HUES48 (cell line): ENCODE measurements around the gene MYMK.

Experiments used
- H3K27ac ChIP-seq: one replicate; pipeline ENCODE4 v1.7.0; 2013; ENCODE audit warnings: low read depth, low read length, inconsistent platforms
- H3K27me3 ChIP-seq: 2 replicates; pipeline ENCODE4 v1.6.1; 2013; ENCODE audit warnings: mild to moderate bottlenecking, low read length; ENCODE audit not compliant: control insufficient read depth, insufficient read depth
- H3K36me3 ChIP-seq: 2 replicates; pipeline ENCODE4 v1.6.1; 2013; ENCODE audit warnings: low read length; ENCODE audit not compliant: control insufficient read depth, insufficient read depth
- H3K4me1 ChIP-seq: 2 replicates; pipeline ENCODE4 v1.6.1; 2013; ENCODE audit warnings: mild to moderate bottlenecking, low read length; ENCODE audit not compliant: control insufficient read depth, insufficient read depth
- H3K4me3 ChIP-seq: 2 replicates; pipeline ENCODE4 v1.5.1; 2013; ENCODE audit warnings: mild to moderate bottlenecking, low read depth, low read length
- H3K9ac ChIP-seq: 2 replicates; pipeline ENCODE4 v1.6.1; 2013; ENCODE audit warnings: mild to moderate bottlenecking, low read depth, low read length, moderate library complexity
- H3K9me3 ChIP-seq: 2 replicates; pipeline ENCODE4 v1.6.1; 2013; ENCODE audit warnings: low read length; ENCODE audit not compliant: control insufficient read depth, insufficient read depth

The MYMK gene

DNA sequence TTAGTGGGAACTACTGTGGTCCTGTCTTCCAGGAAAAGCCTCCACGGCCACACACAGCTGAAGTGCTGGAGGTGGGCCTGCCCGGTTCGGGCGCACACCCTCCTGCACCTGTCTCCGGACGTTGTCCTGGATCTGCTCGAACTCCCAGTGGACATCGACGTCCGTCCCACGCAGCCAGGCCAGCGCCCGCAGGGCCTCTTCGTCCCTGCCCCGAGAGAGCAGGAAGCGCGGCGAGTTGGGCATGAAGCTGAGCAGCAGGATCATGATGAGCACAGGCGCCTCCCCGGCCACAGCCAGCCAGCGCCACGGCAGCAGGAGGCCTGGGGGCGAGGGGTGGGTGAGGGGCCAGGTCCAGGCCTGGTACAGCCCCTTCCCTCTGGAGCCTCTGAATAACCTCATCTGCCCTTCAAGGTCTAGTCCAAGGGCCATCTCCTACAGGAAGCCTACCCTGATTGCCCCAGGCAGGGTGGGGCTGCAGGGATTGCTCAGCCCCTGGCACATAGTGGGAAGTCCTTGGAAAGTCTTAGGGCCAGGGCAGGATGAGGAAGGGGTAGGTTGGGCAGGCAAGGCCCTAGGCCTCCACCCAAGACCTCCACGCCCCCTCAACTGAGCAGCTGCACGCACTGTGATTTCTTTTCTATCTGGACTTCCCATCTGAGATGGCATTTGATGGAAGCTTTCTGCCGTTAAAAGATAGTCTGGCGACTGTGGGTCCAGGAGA is 49.3 kb downstream of the MYMK start:
- Histone ChIP-seq H3K9ac (no peak overlapping the region), H3K9me3 (no peaks in the 10 kb centered on the region), H3K36me3 (peaks cover 50% of the 10 kb centered on the region), H3K4me3 (no peak overlapping the region), H3K27ac (no peak overlapping the region), H3K27me3 (peaks cover 7% of the 10 kb centered on the region), H3K4me1 (peaks cover 11% of the 10 kb centered on the region)

DNA sequence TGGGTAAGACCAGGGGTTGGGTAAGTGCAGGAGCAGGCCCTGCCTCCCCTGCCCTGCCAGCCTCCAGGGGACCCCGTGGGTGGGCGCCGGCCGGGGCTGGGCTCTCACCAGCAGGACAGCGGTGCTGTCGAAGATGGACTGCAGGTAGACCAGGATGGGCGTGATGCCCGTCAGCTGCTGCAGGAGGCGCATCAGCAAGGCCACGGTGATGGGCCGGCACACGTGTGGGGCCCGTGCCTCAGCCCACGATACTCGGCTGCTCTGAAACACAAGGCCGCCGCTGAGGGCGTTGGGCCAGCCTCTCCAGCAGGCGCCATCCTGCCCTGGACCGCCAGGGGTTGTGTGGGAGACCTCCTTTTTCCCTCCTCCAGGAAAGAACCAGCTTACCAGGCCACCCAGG is 49.9 kb downstream of the MYMK start:
- Histone ChIP-seq H3K4me3 (no peak overlapping the region), H3K9me3 (no peaks in the 10 kb centered on the region), H3K4me1 (peaks cover 11% of the 10 kb centered on the region), H3K36me3 (peaks cover 50% of the 10 kb centered on the region), H3K9ac (no peak overlapping the region), H3K27ac (no peak overlapping the region), H3K27me3 (peaks cover 5% of the 10 kb centered on the region)

DNA sequence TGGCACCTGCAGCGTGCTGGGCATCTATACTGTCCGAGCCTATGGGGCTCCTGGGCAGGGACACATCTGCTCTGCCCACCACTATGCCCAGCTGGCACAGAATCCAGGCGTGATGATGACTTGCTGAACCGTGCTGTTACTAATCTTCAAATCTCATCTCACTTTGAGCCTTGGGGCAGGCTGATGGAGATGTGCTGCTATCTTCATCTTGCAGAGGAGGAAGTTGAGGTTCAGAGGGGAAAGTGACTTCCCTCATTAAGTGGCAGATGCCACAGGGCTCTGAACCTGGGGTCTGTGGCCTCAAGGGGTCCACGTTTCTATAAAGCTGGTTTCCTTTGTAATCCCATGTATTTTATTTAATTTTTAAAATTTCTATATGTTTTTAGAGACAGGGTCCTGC is 50.5 kb downstream of the MYMK start:
- Histone ChIP-seq H3K27ac (no peak overlapping the region), H3K9me3 (no peaks in the 10 kb centered on the region), H3K27me3 (no peaks in the 10 kb centered on the region), H3K9ac (no peak overlapping the region), H3K36me3 (peaks cover 50% of the 10 kb centered on the region), H3K4me3 (no peak overlapping the region), H3K4me1 (peaks cover 7% of the 10 kb centered on the region)

DNA sequence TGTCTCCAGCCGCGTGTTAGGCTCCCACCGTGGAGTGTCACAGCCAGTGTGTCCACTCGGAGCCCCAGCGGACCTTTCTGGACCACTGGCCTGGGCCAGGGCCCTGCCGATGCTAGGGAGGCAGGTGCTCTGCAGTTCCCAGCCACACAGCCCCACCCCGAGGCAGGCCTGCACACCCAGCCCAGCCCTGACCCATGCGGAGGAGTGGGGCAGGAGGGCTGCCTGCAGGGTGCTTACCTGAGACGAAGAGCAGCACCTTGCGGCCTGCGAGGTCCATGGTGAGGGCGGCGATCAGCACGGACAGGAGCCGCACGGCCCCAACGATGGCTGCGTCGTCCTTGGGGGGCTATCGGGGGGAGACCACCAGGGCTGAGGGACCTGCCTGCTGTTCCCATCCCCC is 51.0 kb downstream of the MYMK start:
- Histone ChIP-seq H3K27me3 (no peaks in the 10 kb centered on the region), H3K36me3 (peaks cover 50% of the 10 kb centered on the region), H3K9ac (no peak overlapping the region), H3K4me1 (peaks cover 7% of the 10 kb centered on the region), H3K4me3 (no peak overlapping the region), H3K9me3 (no peaks in the 10 kb centered on the region), H3K27ac (no peak overlapping the region)

DNA sequence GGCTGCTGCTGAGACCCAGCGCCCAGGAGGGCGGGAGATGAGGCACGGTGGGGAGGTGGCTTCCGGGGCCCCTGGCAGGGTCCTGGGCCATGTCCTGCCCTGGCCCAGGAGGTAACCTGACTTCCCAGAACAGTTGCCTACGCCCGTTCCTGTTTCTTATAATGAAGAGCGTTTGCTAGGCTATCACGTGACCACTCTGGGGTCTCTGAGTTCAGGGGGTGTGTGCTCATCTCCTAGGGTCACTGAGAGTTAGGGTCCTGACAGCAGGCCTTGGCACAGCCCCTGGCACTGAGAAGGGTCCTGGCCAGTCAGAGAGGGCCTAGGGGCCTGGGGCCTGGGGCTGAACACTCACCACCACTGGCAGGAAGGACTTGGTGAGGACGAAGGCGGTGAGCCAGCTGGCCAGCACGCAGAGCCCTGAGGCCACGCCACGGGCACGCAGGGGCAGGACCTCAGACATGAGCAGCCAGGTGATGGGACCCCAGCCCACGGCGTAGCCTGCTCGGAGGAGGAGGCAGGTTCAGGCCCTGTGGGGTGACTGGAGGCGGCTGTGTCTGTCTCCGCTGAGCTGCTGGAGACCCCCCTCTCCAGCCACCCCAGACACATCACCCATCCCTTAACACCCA is 51.9 kb downstream of the MYMK start:
- H3K9me3 ChIP-seq = no peaks in the 10 kb centered on the region
- H3K4me1 ChIP-seq = peaks cover 1% of the 10 kb centered on the region
- H3K27me3 ChIP-seq = no peaks in the 10 kb centered on the region
- peaks cover 50% of the 10 kb centered on the region for H3K36me3 ChIP-seq
- H3K4me3 ChIP-seq = no peak overlapping the region
- H3K9ac ChIP-seq = no peak overlapping the region
- H3K27ac ChIP-seq = no peak overlapping the region

DNA sequence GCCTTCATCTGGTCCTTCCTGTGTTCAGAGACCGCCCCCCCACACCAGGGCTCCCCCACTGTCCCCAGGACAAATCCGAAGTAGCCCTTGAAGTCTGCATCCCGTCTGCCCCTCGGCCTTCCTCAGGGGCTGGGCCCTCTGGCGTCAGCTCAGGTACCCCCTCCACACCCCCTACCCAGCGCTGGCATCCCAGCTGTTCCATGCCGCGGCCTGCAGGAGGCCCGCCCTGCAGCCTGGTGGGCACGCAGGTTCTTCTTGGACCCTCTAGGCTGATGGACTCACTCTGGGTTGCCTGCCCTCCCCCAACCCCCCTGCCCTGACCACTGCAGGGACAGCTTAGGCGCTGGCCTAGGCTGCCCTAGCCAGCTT is 52.5 kb downstream of the MYMK start:
- Histone ChIP-seq H3K4me3 (no peak overlapping the region), H3K27me3 (no peaks in the 10 kb centered on the region), H3K36me3 (peaks cover 50% of the 10 kb centered on the region), H3K27ac (no peak overlapping the region), H3K9ac (no peak overlapping the region), H3K9me3 (no peaks in the 10 kb centered on the region), H3K4me1 (no peaks in the 10 kb centered on the region)

DNA sequence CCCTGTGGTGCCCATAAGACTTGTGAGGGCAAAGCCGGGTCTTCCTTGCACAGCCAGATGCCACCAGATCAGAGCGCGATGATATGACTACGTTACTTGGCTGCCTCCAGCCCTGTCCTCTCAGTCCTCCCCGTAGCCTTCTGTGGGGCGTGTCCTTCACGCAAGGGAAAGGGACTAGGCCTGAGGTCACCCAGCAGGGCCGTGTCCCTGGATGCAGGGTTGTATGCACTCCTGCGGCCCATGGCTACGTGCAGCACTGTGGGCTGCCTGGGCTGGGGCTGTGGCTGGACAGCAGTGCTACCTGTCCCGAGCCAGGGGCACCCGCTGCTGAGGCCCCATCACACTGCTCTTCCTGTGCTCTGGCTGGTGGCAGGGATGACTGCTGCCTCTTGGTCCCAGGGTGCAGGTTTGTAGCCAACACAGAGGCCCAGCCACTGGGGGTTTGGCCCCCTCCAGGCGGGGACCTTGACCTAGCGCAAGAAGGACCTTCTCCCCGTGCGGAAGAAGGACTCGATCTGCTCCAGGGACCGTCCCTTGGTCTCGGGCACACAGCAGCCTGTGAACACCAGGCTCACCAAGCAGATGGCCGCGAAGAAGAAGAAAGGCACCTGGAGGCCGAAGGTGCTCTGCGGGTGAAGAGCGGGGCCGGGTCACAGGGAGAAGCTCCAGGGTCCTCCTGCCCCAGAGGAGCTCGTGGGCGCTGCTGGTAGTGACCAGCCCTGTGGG is 53.0 kb downstream of the MYMK start:
- Histone ChIP-seq H3K4me1 (no peaks in the 10 kb centered on the region), H3K27ac (no peak overlapping the region), H3K9ac (no peak overlapping the region), H3K9me3 (no peaks in the 10 kb centered on the region), H3K36me3 (peaks cover 45% of the 10 kb centered on the region), H3K27me3 (no peaks in the 10 kb centered on the region), H3K4me3 (no peak overlapping the region)

DNA sequence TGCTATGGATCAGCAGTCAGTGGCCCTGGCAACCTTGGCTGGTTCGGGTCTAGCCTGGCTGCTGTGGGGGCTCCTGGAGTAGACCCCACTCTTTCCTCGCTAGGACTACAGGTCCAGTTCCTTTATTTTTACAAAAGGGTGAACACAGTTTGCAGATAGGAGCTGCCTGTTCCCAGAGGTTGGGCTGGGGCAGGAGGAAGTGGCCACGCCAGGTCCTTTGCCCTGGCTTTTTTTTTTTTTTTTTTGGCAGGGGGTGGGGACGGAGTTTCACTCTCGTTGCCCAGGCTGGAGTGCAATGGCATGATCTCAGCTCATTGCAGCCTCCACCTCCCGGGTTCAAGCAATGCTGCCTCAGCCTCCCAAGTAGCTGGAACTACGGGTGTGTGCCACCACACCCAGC is 53.8 kb downstream of the MYMK start:
- Histone ChIP-seq H3K27me3 (no peaks in the 10 kb centered on the region), H3K27ac (no peak overlapping the region), H3K4me1 (no peaks in the 10 kb centered on the region), H3K9ac (no peak overlapping the region), H3K36me3 (peaks cover 40% of the 10 kb centered on the region), H3K4me3 (no peak overlapping the region), H3K9me3 (no peaks in the 10 kb centered on the region)

DNA sequence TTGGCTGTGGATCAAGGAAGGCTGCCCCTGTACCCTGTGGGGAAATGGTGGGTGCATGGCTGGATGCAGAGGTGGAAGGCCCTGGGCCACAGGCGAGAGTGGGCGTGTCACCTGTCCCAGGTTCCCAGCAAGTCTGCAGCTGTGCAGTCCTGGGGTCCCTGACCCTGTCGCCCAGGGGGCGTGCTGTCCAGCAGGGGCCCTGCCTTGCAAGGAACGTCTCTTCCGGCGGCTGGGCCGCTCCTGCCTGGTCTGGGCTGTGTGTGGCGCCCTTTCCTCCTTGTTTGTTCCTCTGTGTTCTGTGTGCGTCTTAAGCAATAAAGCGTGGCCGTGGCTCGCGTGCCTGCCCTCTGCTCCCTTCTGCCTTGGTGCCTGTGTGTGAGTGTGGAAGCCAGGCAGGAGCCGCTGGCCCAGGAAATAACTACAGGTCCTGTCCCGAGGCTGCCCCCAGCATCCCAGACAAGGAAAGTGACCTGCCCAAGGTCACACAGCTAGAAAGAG is 54.3 kb downstream of the MYMK start:
- Histone ChIP-seq H3K27me3 (no peaks in the 10 kb centered on the region), H3K36me3 (peaks cover 35% of the 10 kb centered on the region), H3K9me3 (no peaks in the 10 kb centered on the region), H3K4me3 (no peak overlapping the region), H3K27ac (no peak overlapping the region), H3K4me1 (no peaks in the 10 kb centered on the region), H3K9ac (no peak overlapping the region)

DNA sequence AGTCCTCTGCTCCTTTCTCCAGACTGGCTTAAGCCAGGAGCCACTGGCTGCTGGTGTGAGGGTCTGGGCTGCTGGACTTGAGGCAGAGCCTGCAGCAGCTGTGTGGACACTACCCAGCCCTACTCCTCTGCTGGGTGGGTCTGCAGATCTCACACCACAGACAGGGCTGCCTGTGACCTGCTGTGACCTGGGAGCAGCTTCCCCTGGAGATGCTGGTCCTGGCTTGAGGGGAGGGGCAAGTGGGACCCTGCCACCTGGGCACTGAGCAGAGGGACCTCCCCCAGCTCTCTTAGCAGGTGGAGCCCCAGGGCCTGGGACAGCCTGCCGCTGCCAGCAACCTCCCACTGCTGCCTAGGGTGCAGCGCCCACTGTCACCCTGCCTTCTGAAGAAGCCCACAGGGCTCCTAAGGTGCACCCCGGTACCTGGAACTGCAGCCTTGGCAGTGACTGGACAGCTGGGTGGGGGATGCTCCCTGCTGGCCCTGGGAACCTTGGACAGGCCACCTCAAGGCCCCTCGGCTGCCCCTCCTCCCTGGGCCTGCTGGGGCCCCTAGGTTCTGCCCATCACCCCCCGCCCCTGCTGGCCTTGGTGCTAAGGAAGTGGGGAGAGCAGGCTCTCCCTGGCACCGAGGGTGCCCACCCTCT is 55.9 kb downstream of the MYMK start:
- H3K9ac ChIP-seq = no peak overlapping the region
- H3K27me3 ChIP-seq = no peaks in the 10 kb centered on the region
- H3K4me1 ChIP-seq = no peaks in the 10 kb centered on the region
- H3K36me3 ChIP-seq = peaks cover 28% of the 10 kb centered on the region
- H3K4me3 ChIP-seq = no peak overlapping the region
- H3K27ac ChIP-seq = no peak overlapping the region
- H3K9me3 ChIP-seq = no peaks in the 10 kb centered on the region

DNA sequence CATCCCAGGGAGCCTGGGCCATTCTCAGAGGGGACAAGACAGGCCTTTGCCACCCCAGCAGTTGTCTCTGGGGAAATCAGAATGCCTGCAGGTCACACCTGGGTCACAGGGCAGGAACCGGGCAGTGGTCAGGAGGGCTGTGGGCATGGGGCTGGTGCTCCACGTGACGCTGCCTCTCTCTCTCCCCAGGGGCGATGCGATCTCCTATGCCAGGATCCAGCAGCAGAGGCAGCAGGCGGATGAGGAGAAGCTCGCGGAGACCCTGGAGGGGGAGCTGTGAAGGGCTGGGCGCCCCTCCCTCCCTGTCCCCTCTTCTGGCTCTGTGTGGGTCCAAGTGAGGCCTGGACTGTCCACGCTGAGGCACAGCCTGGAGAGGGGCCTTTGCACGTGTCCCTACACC is 56.4 kb downstream of the MYMK start:
- Histone ChIP-seq H3K36me3 (peaks cover 23% of the 10 kb centered on the region), H3K9me3 (no peaks in the 10 kb centered on the region), H3K9ac (no peak overlapping the region), H3K27me3 (no peaks in the 10 kb centered on the region), H3K27ac (no peak overlapping the region), H3K4me1 (no peaks in the 10 kb centered on the region), H3K4me3 (no peak overlapping the region)
